ENCODE results near the gene TIAM1. TPM values are rescaled to one million over a fixed set of nuclear protein-coding genes. Genes with fewer than 3 reads are reported as not detected.

The TIAM1 gene
- total and polyA plus RNA-seq, 9 donors = 3.6 to 26.7 (median 7.1) TPM

DNA sequence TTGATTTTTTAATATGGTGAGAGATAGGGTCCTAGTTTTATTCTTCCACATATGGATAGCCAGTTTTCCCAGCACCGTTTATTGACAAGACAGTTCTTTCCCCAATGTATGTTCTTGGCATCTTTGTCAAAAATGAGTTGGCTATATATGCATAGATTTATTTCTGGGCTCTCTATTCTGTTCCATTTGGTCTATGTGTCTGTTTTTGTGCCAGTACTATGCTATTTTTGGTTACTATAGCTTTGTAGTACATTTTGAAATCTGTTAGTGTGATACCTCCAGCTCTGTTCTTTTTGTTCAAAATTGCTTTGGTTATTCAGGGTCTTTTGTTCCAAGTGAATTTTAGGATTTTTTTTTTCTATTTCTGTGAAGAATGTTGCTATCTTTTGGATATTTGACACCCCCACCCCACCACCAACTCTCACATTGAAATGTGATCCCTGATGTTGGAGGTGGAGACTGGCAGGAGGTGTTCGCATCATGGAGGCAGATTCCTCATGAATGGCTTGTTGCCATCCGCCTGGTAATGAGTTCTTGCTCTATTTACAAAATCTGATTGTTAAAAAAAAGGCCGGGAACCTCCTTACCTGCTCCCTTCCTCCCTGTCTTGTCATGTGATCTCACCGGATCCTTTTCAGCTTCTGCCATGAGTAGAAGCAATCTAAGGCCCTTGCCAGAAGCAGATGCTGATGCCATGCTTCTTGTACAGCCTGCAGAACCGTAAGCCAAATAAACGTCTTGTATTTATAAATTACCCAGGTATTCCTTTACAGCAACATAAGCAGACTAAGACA is 251.0 kb downstream of the TIAM1 start:
- H3K27me3 ChIP-seq = no peaks in the 10 kb centered on the region
- no peak for TF ChIP-seq EP300 (IDR thresholded peaks at IDR 0.05)
- no peak for TF ChIP-seq POLR2A (IDR thresholded peaks at IDR 0.05)
- TF ChIP-seq, protein P1, sequence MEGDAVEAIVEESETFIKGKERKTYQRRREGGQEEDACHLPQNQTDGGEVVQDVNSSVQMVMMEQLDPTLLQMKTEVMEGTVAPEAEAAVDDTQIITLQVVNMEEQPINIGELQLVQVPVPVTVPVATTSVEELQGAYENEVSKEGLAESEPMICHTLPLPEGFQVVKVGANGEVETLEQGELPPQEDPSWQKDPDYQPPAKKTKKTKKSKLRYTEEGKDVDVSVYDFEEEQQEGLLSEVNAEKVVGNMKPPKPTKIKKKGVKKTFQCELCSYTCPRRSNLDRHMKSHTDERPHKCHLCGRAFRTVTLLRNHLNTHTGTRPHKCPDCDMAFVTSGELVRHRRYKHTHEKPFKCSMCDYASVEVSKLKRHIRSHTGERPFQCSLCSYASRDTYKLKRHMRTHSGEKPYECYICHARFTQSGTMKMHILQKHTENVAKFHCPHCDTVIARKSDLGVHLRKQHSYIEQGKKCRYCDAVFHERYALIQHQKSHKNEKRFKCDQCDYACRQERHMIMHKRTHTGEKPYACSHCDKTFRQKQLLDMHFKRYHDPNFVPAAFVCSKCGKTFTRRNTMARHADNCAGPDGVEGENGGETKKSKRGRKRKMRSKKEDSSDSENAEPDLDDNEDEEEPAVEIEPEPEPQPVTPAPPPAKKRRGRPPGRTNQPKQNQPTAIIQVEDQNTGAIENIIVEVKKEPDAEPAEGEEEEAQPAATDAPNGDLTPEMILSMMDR (IDR thresholded peaks at IDR 0.05) = no peak
- 80 to 88% (median 81%) methylated on average over 7 of the region's 7 CpGs for WGBS, 3 donors
- no peaks in the 10 kb centered on the region for H3K36me3 ChIP-seq
- H3K27ac ChIP-seq = no peak overlapping the region
- intact Hi-C loops (cut with DNase I) = no loop called here
- H3K4me3 ChIP-seq = no peak overlapping the region
- DNase-seq = no peak
- no peaks in the 10 kb centered on the region for H3K9me3 ChIP-seq
- H3K4me1 ChIP-seq (ENCODE audit: insufficient read depth) = no peaks in the 10 kb centered on the region

DNA sequence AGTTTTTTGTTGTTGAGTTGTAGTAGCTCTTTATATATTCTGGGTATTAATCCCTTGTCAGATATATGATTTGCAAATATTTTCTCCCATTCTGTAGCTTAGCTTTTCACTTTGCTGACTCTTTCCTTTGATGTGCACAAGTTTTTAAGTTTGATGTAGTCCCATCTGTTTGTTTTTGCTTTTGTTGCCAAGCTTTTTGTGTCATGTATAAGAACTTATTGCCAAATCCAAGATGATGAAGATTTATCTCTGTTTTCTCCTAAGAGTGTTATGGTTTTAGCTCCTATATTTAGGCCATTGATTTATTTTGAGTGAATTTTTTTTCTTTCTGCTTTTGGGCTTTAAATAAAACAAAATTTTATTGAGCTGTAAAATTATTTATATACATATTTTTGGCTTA is 253.7 kb downstream of the TIAM1 start:
- Histone ChIP-seq H3K36me3 (no peaks in the 10 kb centered on the region), H3K4me1 (ENCODE audit: insufficient read depth) (no peaks in the 10 kb centered on the region), H3K9me3 (no peaks in the 10 kb centered on the region), H3K4me3 (no peak overlapping the region), H3K27me3 (no peaks in the 10 kb centered on the region), H3K27ac (no peak overlapping the region)
- DNase-seq = no peak
- TF ChIP-seq EP300 (IDR thresholded peaks at IDR 0.05) (no peak), POLR2A (IDR thresholded peaks at IDR 0.05) (no peak)
- TF ChIP-seq, protein P1 (IDR thresholded peaks at IDR 0.05) = no peak
- intact Hi-C loops (cut with DNase I) = no loop called here

DNA sequence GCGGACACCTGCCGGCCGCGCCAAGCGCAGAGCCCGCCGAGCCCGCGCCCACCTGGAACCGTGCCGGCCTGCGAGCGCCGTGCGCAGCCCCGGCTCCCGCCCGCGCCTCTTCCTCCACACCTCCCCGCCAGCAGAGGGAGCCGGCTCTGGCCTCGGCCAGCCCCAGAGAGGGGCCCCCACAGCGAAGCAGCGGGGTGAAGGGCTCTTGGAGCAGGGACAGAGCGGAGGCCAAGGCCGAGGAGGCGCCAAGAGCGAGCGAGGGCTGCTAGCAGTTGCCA is 255.6 kb downstream of the TIAM1 start:
- intact Hi-C loops (cut with DNase I) = no loop called here
- H3K27ac ChIP-seq = no peak overlapping the region
- no peaks in the 10 kb centered on the region for H3K4me1 ChIP-seq (ENCODE audit: insufficient read depth)
- no peaks in the 10 kb centered on the region for H3K27me3 ChIP-seq
- DNase-seq = no peak
- no peak overlapping the region for H3K4me3 ChIP-seq
- no peaks in the 10 kb centered on the region for H3K36me3 ChIP-seq
- H3K9me3 ChIP-seq = no peaks in the 10 kb centered on the region
- 81 to 85% (median 81%) methylated on average over 29 of the region's 29 CpGs for WGBS, 3 donors
- TF ChIP-seq POLR2A (IDR thresholded peaks at IDR 0.05) = no peak
- TF ChIP-seq, protein P1 (IDR thresholded peaks at IDR 0.05) = no peak
- no peak for TF ChIP-seq EP300 (IDR thresholded peaks at IDR 0.05)

DNA sequence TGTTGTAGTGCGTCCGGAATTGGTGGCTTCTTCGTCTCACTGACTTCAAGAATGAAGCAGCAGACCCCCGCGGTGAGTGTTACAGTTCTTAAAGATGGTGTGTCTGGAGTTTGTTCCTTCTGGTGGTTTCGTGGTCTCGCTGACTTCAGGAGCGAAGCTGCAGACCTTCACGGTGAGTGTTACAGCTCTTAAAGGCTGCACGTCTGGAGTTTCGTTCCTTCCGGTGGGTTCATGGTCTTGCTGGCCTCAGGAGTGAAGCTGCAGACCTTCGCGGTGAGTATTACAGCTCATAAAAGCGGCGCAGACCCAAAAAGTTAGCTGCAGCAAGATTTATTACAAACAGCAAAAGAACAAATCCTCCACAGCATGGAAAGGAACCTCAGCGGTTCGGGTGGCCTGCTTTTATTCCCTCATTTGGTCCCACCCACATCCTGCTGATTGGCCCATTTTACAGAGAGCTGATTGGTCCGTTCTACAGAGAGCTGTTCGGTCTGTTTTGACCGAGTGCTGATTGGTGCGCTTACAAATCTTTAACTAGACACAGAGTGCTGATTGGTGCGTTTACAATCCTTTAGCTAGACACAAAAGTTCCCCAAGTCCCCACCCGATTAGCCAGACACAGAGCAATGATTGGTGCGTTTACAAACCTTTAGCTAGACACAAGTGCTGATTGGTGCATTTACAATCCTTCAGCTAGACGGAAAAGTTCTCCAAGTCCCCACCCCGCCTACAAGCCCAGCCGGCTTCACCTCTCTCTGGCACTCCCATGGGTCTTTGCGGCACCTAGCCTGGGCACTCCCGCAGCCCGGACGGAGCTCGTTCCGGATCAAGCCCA is 256.2 kb downstream of the TIAM1 start:
- Histone ChIP-seq H3K4me3 (no peak overlapping the region), H3K27ac (no peak overlapping the region), H3K36me3 (no peaks in the 10 kb centered on the region), H3K9me3 (no peaks in the 10 kb centered on the region), H3K27me3 (no peaks in the 10 kb centered on the region), H3K4me1 (ENCODE audit: insufficient read depth) (no peaks in the 10 kb centered on the region)
- intact Hi-C loops (cut with DNase I) = no loop called here
- DNase-seq = no peak
- TF ChIP-seq, protein P1 (IDR thresholded peaks at IDR 0.05) = no peak
- TF ChIP-seq EP300 (IDR thresholded peaks at IDR 0.05) = no peak
- no peak for TF ChIP-seq POLR2A (IDR thresholded peaks at IDR 0.05)
- 76 to 85% (median 81%) methylated on average over 34 of the region's 34 CpGs for WGBS, 3 donors
